GM12801 (cell line): ENCODE measurements around the gene ZAR1L.

Source experiments
- TF ChIP-seq, protein P1 (sequence below): IDR thresholded peaks from one replicate; pipeline ENCODE4 v1.5.1; 2011; ENCODE audit warnings: control low read depth; ENCODE audit not compliant: insufficient read length; ENCODE audit errors: extremely low read depth

ZAR1L gene

DNA sequence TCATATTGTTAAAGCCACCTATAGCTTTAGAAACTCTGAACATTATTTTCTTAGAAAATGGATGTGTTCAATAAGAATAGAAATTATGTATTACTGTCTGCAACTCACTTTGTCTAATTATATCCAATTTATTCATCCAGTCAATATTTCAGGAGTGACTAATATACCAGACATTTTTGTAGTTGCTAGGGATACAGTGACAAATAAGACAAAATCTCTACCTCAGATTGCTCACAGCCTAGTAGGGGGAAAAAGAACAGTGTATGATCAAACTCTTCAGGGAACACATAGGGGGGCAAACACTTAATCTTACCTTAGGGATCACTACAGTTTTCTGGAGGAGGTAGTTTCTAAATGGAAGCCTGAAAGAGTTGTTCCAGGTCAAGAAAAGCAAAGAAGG is 8.7 kb upstream of the ZAR1L start:
- TF ChIP-seq, protein P1, sequence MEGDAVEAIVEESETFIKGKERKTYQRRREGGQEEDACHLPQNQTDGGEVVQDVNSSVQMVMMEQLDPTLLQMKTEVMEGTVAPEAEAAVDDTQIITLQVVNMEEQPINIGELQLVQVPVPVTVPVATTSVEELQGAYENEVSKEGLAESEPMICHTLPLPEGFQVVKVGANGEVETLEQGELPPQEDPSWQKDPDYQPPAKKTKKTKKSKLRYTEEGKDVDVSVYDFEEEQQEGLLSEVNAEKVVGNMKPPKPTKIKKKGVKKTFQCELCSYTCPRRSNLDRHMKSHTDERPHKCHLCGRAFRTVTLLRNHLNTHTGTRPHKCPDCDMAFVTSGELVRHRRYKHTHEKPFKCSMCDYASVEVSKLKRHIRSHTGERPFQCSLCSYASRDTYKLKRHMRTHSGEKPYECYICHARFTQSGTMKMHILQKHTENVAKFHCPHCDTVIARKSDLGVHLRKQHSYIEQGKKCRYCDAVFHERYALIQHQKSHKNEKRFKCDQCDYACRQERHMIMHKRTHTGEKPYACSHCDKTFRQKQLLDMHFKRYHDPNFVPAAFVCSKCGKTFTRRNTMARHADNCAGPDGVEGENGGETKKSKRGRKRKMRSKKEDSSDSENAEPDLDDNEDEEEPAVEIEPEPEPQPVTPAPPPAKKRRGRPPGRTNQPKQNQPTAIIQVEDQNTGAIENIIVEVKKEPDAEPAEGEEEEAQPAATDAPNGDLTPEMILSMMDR, result no peak

DNA sequence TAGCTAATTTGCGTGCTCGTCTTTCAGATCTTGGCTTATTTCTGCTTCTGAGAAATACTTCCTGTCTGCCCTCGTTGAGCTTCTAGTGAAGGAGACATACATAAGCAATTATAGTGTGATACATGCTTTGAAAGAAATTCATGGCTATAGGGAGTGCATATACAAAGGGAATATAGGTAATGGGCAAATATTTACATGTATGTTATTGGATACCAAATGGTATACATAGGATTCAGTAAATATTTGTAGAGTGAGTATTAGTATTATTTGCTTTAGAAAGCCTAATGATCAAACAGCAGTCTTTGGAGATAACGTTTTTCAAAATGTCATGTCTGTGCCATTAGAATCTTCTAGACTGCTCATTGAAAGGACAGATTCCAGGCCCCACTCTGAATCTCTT is 5.4 kb upstream of the ZAR1L start:
- TF ChIP-seq, protein P1, result no peak

- TF ChIP-seq, protein P1, result no peak
Measured at GRCh38 chr13:32317716-32318465, 2.7 kb upstream of the ZAR1L start.

DNA sequence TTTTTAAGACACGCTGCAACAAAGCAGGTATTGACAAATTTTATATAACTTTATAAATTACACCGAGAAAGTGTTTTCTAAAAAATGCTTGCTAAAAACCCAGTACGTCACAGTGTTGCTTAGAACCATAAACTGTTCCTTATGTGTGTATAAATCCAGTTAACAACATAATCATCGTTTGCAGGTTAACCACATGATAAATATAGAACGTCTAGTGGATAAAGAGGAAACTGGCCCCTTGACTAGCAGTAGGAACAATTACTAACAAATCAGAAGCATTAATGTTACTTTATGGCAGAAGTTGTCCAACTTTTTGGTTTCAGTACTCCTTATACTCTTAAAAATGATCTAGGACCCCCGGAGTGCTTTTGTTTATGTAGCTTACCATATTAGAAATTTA is 1.3 kb upstream of the ZAR1L start:
- TF ChIP-seq, protein P1, result no peak

DNA sequence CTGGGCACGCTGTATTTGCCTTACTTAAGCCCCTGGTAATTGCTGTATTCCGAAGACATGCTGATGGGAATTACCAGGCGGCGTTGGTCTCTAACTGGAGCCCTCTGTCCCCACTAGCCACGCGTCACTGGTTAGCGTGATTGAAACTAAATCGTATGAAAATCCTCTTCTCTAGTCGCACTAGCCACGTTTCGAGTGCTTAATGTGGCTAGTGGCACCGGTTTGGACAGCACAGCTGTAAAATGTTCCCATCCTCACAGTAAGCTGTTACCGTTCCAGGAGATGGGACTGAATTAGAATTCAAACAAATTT is 821 bp upstream of the ZAR1L start:
- TF ChIP-seq, protein P1, result no peak

DNA sequence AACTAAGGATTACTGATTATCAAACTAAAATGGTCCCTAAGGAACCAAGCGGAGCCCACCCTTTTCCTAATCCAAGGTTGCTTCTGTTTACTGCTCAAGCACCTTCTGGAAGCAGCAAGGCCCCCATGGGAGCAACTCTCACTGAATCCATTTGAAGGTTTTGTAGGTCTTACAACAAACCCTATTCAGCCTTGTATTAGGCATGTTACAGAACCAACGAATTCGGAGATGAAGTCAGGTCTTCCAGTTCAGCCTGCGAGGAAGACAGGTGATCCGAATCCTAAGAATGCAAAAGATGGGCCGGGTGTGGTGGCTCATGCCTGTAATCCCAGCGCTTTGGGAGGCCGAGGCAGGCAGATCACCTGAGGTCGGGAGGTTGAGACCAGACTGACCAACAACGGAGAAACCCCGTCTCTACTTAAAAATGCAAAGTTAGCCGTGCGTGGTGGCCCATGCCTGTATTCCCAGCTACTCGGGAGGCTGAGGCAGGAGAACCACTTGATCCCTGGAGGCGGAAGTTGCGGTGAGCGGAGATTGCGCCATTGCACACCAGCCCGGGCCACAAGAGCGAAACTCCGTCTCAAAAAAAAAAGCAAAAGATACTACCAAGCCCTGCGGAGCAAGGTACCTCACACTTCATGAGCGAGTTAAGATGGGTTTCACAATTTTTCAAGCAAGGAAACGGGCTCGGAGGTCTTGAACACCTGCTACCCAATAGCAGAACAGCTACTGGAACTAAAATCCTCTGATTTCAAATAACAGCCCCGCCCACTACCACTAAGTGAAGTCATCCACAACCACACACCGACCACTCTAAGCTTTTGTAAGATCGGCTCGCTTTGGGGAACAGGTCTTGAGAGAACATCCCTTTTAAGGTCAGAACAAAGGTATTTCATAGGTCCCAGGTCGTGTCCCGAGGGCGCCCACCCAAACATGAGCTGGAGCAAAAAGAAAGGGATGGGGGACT is 609 bp downstream of the ZAR1L start:
- TF ChIP-seq, protein P1, result no peak

DNA sequence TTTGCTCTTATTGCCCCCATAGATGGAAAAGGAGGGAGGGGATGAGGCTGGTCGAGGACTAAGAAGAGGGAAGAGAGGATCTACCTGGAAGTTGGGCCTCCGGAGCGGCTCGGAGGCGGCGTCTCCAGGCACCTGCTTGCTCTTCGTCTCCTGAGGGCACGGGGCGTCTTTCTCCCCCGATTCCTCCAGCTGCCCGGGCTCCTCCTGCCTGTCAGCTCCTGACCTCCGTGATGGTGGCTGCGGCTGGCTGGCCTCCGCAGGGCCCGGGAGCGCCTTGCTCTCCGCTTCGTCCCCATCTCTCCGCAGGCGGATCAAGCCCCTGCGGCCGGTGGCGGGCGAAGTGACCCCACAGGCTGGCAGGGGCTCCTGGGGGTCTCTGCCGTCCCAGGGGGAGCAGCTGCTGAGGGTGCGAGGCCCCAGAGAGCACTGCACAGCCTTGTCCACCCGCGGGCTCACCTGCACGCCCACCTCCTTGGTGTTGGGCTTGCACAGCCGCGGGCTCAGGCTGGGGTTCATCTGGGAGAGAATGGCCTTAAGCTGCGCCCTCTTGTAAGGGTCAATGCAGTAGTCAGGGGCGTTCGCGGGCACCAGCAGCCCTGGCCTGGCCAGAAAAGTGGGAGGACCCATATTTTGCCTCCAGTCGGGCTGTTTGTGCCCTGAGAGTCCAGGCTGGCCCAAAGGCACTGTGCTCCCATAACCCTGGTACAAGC is 3.8 kb downstream of the ZAR1L start:
- TF ChIP-seq, protein P1, result no peak
